HL-60 (cell line): Measurements from ENCODE around the gene ANKH.

ENCODE experiments used
- CTCF ChIP-seq: IDR thresholded peaks from one replicate; pipeline ENCODE4 v1.5.1; 2011; ENCODE audit warnings: low read length, control low read depth, inconsistent platforms; ENCODE audit not compliant: insufficient read depth
- GABPA ChIP-seq: IDR thresholded peaks from 2 replicates; pipeline ENCODE4 v1.6.1; 2012; ENCODE audit warnings: low read depth
- POLR2AphosphoS5 ChIP-seq: IDR thresholded peaks from 2 replicates; pipeline ENCODE4 v1.6.1; 2012; ENCODE audit warnings: low read depth
- SPI1 ChIP-seq: IDR thresholded peaks from 2 replicates; pipeline ENCODE4 v1.6.1; 2012; ENCODE audit warnings: low read depth, mild to moderate bottlenecking, borderline replicate concordance

DNA sequence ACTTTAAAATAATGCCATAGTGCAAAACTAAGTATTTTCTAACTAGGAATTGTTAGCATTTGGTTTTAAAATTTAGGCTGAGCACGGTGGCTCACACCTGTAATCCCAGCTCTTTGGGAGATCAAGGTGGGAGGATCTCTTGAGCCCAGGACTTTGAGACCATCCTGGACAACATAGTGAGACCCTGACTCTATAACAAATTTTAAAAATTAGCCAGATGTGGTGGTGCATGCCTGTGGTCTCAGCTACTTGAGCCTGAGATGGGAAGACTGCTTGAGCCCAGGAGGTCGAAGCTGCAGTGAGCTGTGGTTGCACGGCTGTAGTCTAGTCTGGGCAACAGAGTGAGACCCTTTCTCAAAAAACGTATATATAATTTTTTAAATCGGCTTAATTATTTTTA lies 202.2 kb downstream of the ANKH start:
- no peak for TF ChIP-seq CTCF
- no peak for TF ChIP-seq POLR2AphosphoS5
- no peak for TF ChIP-seq GABPA
- no peak for TF ChIP-seq SPI1
